Thoracic aorta (tissue), 2 donors: Measurements from ENCODE around the gene RPP38. TPM values are rescaled to one million over a fixed set of nuclear protein-coding genes. Genes with fewer than 3 reads are reported as not detected.

Source experiments
- ATAC-seq: fragments of 150-250 bp; one replicate; pipeline ENCODE4 v1.8.0; 2017; ENCODE audit warnings: low read depth; ENCODE audit not compliant: insufficient number of reproducible peaks, low FRiP score
- DNase-seq: peaks from one replicate; pipeline ENCODE4 v3.0.0-alpha.2; 2020; ENCODE audit warnings: low spot score
- H3K27ac ChIP-seq, 2 donors: fragments of 200-600 bp; sonication (generic); 1 replicate in 1 of 2; 2 replicates in 1 of 2; pipeline ENCODE4 v1.5.1; 2016; ENCODE audit warnings: mild to moderate bottlenecking in 2 of 2, moderate library complexity in 2 of 2
- H3K27me3 ChIP-seq: fragments of 200-600 bp; sonication (generic); replicated peaks from 2 replicates; pipeline ENCODE4 v1.6.0; 2016; ENCODE audit warnings: mild to moderate bottlenecking; ENCODE audit not compliant: insufficient read depth
- H3K36me3 ChIP-seq: fragments of 200-600 bp; sonication (generic); one replicate; pipeline ENCODE4 v1.5.1; 2016
- H3K4me1 ChIP-seq, 2 donors: fragments of 200-600 bp; sonication (generic); 1 replicate in 1 of 2; 2 replicates in 1 of 2; pipeline versions ENCODE4 v1.5.1 to v1.6.0; 2016; ENCODE audit warnings: low read depth in 2 of 2, mild to moderate bottlenecking in 1 of 2; ENCODE audit not compliant: control insufficient read depth in 1 of 2
- H3K4me3 ChIP-seq: fragments of 200-600 bp; sonication (generic); 2 replicates; pipeline ENCODE4 v1.5.1; 2016; ENCODE audit warnings: mild to moderate bottlenecking
- H3K9me3 ChIP-seq: fragments of 200-600 bp; sonication (generic); 2 replicates; pipeline ENCODE4 v1.5.1; 2016
- CTCF ChIP-seq: fragments of 200-600 bp; sonication (generic); IDR thresholded peaks from one replicate; pipeline ENCODE4 v1.5.1; 2019; ENCODE audit warnings: antibody characterized with exemption
- total RNA-seq, 2 donors: library from RNA; depleted of rRNA; stranded (reverse); fragments of >200 nt; gene quantifications; one replicate each; pipeline versions ENCODE4 v1.1.0 to v1.2.3, GENCODE V29; 2016

Gene RPP38
- total RNA-seq, 2 donors from 2014 or later: 7.3 to 13.1 TPM

DNA sequence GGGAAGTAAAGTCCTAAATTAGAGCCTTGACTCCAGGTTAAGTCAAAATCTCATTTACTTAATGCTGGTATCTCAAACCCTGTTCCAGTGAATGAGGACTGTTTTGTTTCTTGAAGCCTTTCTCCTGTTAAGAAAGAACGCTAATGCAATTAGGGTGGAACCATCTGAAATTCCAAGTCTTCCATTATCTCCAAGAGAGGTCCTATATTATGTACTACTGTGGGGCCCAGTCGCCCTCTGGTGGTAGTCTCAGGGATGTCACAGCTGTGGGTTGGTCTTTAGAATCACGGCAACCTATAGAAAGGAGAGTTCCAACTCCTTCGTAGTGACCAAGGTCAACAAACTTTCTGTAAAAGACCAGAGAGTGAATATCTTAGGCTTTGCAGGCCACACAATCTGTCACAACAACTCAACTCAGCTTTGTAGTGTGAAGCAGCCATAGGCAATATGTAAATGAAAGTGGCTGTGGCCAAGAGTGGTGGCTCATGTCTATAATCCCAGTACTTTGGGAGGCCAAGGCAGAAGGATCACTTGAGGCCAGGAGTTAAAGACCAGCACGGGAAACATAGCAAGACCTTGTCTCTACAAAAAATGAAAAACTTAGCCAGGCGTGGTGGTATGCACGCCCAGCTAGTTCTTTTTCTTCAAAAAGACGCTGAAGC is 9.3 kb downstream of the RPP38 start:
- Histone ChIP-seq H3K27ac (no peak overlapping the region), H3K9me3 (no peaks in the 10 kb centered on the region), H3K27me3 (no peaks in the 10 kb centered on the region), H3K4me1 (no peaks in the 10 kb centered on the region), H3K36me3 (peaks cover 33% of the 10 kb centered on the region), H3K4me3 (no peak overlapping the region)
- TF ChIP-seq CTCF: peak; percentile 91
- DNase-seq (no peak), ATAC-seq (peak; percentile 69)

- Histone ChIP-seq H3K9me3 (no peaks in the 10 kb centered on the region), H3K4me3 (no peak overlapping the region), H3K36me3 (peaks cover 5% of the 10 kb centered on the region), H3K27me3 (no peaks in the 10 kb centered on the region), H3K4me1 (no peaks in the 10 kb centered on the region), H3K27ac (no peak overlapping the region)
- TF ChIP-seq CTCF: no peak
- ATAC-seq: no peak
- DNase-seq: no peak
These were observed 15.5 kb downstream of the RPP38 start for GRCh38 chr10:15112657-15113056.

GRCh38 chr10:15113766-15114165 is 16.6 kb downstream of the RPP38 start:
- Histone ChIP-seq H3K27ac (no peak overlapping the region), H3K36me3 (peaks cover 10% of the 10 kb centered on the region), H3K27me3 (no peaks in the 10 kb centered on the region), H3K4me3 (no peak overlapping the region), H3K4me1 (no peaks in the 10 kb centered on the region), H3K9me3 (no peaks in the 10 kb centered on the region)
- ATAC-seq (no peak), DNase-seq (no peak)
- TF ChIP-seq CTCF: no peak

DNA sequence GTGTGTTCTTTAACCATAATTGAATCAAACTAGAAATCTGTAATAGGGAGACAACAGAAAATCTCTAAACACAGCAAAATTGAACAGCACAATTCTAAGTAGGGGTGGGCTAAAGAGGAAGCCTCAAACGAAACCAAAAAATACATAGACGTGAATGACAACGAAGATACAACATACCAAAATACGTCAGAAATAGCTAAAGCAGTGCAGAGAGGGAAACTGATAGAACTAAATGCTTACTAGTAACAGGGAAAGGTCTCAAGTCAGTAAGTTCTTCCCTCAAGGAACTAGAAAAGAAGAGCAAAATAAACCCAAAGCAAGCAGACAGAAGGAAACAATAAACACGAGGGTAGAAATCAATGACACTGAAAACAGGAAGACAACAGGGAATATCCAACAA is 19.1 kb downstream of the RPP38 start:
- no peak for DNase-seq
- H3K36me3 ChIP-seq: peaks cover 14% of the 10 kb centered on the region
- H3K27ac ChIP-seq: no peak overlapping the region
- H3K27me3 ChIP-seq: no peaks in the 10 kb centered on the region
- H3K4me1 ChIP-seq: no peaks in the 10 kb centered on the region
- no peak for TF ChIP-seq CTCF
- no peak overlapping the region for H3K4me3 ChIP-seq
- ATAC-seq: no peak
- H3K9me3 ChIP-seq: no peaks in the 10 kb centered on the region

- no peak for TF ChIP-seq CTCF
- Histone ChIP-seq H3K27me3 (no peaks in the 10 kb centered on the region), H3K4me1 (no peaks in the 10 kb centered on the region), H3K9me3 (no peaks in the 10 kb centered on the region), H3K27ac (no peak overlapping the region), H3K36me3 (peaks cover 14% of the 10 kb centered on the region), H3K4me3 (no peak overlapping the region)
- no peak for DNase-seq
- ATAC-seq: no peak
These were observed 21.5 kb downstream of the RPP38 start for GRCh38 chr10:15118615-15119014.
